HepG2 (cell line): Measurements from ENCODE around the gene COG4. TPM values are rescaled to one million over a fixed set of nuclear protein-coding genes. Genes with fewer than 3 reads are reported as not detected.

ENCODE experiments used
- AFF4 ChIP-seq: sonication (generic); formaldehyde crosslinking; IDR thresholded peaks from 2 replicates; pipeline ENCODE4 v1.4.0; 2020; ENCODE audit warnings: missing genetic modification reagents
- ARNT ChIP-seq: fragments of 450-650 bp; IDR thresholded peaks from 2 replicates; pipeline ENCODE4 v1.6.1; 2017
- ETV6 ChIP-seq: sonication (generic); formaldehyde crosslinking; conservative IDR thresholded peaks from 2 replicates; pipeline ENCODE4 v1.4.0; 2020; ENCODE audit warnings: missing genetic modification reagents
- GABPB1 ChIP-seq: IDR thresholded peaks from 2 replicates; pipeline ENCODE4 v1.6.1; 2016; ENCODE audit warnings: mild to moderate bottlenecking, missing genetic modification reagents, moderate library complexity, missing compliant biosample characterization
- GLI4 ChIP-seq: sonication (generic); formaldehyde crosslinking; IDR thresholded peaks from 2 replicates; pipeline ENCODE4 v1.5.1; 2020; ENCODE audit warnings: missing genetic modification reagents, mild to moderate bottlenecking, moderate library complexity, borderline replicate concordance
- HNF1A ChIP-seq, 2 experiments: sonication (generic) in 1 of 2; formaldehyde crosslinking in 1 of 2; IDR thresholded peaks; 2 replicates each; pipeline versions ENCODE4 v1.4.0 to v1.6.1; 2016 to 2020; ENCODE audit warnings: borderline replicate concordance in 1 of 2, low read depth in 1 of 2, mild to moderate bottlenecking in 1 of 2, missing genetic modification reagents in 1 of 2
- POGZ ChIP-seq: sonication (generic); formaldehyde crosslinking; IDR thresholded peaks from 2 replicates; pipeline ENCODE4 v1.4.0; 2020; ENCODE audit warnings: mild to moderate bottlenecking, missing genetic modification reagents
- PPARG ChIP-seq: conservative IDR thresholded peaks from 2 replicates; pipeline ENCODE4 v1.6.1; 2016; ENCODE audit warnings: missing biosample characterization, missing genetic modification reagents
- TCF7 ChIP-seq: sonication (generic); IDR thresholded peaks from 2 replicates; pipeline ENCODE4 v1.6.1; 2016; ENCODE audit warnings: antibody characterized with exemption, low read depth
- THYN1 ChIP-seq: sonication (generic); formaldehyde crosslinking; IDR thresholded peaks from 2 replicates; pipeline ENCODE4 v1.8.1; 2023; ENCODE audit warnings: low read depth, mild to moderate bottlenecking, moderate library complexity, missing genetic modification reagents, borderline replicate concordance
- ZBTB43 ChIP-seq: sonication (generic); formaldehyde crosslinking; conservative IDR thresholded peaks from 2 replicates; pipeline ENCODE4 v1.4.0; 2020; ENCODE audit warnings: missing genetic modification reagents
- ZMAT5 ChIP-seq: sonication (generic); formaldehyde crosslinking; IDR thresholded peaks from 2 replicates; pipeline ENCODE4 v1.5.0; 2020; ENCODE audit warnings: mild to moderate bottlenecking, low read depth, missing genetic modification reagents, borderline replicate concordance
- ZNF703 ChIP-seq: sonication (generic); formaldehyde crosslinking; IDR thresholded peaks from 2 replicates; pipeline ENCODE4 v1.5.1; 2020; ENCODE audit warnings: missing genetic modification reagents, mild to moderate bottlenecking, moderate library complexity, borderline replicate concordance
- ZNF737 ChIP-seq: sonication (generic); formaldehyde crosslinking; IDR thresholded peaks from 2 replicates; pipeline ENCODE4 v1.5.0; 2020; ENCODE audit warnings: missing genetic modification reagents, mild to moderate bottlenecking, borderline replicate concordance
- ZSCAN5A ChIP-seq: sonication (generic); formaldehyde crosslinking; IDR thresholded peaks from 2 replicates; pipeline ENCODE4 v1.8.0; 2022; ENCODE audit warnings: mild to moderate bottlenecking, missing genetic modification reagents, borderline replicate concordance
- polyA plus RNA-seq, 8 experiments: library from polyadenylated mRNA; depleted of rRNA in 3 of 8; stranded (reverse) in 7 of 8; unstranded in 1 of 8; fragments of >200 nt; fragmentation: Illumina TruSeq in 4 of 8; extraction: Trizol in 4 of 8; gene quantifications; 2 replicates each; pipeline versions ENCODE4 v1.2.1 to v1.2.3, GENCODE V29; 2011 to 2016; ENCODE audit warnings: low read depth in 4 of 8, missing spikeins in 1 of 8, mixed read lengths in 1 of 8; ENCODE audit not compliant: insufficient read depth in 1 of 8
- total RNA-seq, 5 experiments: library from RNA; depleted of rRNA; stranded (reverse); fragments of >200 nt; fragmentation: Illumina TruSeq; extraction: Trizol; gene quantifications; 2 replicates each; pipeline ENCODE4 v1.2.3, GENCODE V29; 2016; ENCODE audit warnings: low read depth in 1 of 5

COG4 gene
- total and polyA plus RNA-seq, 2 of the 13 experiments (the other 11 are each of a cell fraction or from before 2014, with no cell fraction given) = 51.1 to 73.8 TPM

- peak; percentile 72 for TF ChIP-seq HNF1A (IDR thresholded peaks at IDR 0.05; ENCODE audit: low read depth)
- peak; percentile 76 for TF ChIP-seq HNF1A (CRISPR knock-in tag; IDR thresholded peaks at IDR 0.05; ENCODE audit: borderline replicate concordance)
- no peak for TF ChIP-seq THYN1 (CRISPR knock-in tag)
- peak; percentile 30; the same call in 1 of the 2 replicates for TF ChIP-seq POGZ (CRISPR knock-in tag)
- TF ChIP-seq PPARG (CRISPR knock-in tag) = no peak
- TF ChIP-seq AFF4 (CRISPR knock-in tag) = no peak
- TF ChIP-seq GABPB1 = peak; percentile 91
- no peak for TF ChIP-seq ZNF737 (CRISPR knock-in tag)
- no peak for TF ChIP-seq ARNT
- peak; percentile 75; the same call in 1 of the 2 replicates for TF ChIP-seq ETV6
- TF ChIP-seq ZNF703 (CRISPR knock-in tag) = no peak
- TF ChIP-seq TCF7 = no peak; the same call in 1 of the 2 replicates
- TF ChIP-seq GLI4 (CRISPR knock-in tag) = peak; percentile 56; the same call in 1 of the 2 replicates
- TF ChIP-seq ZSCAN5A = 0 out of 2 replicates have a peak, but pooled peaks have one; percentile 85
- no peak for TF ChIP-seq ZMAT5 (CRISPR knock-in tag)
- peak; percentile 37; the same call in 1 of the 2 replicates for TF ChIP-seq ZBTB43 (CRISPR knock-in tag)
Observed at GRCh38 chr16:70438969-70439862, 84.1 kb downstream of the COG4 start, which contains the start of gene ST3GAL2 (continued).
